HG03571 (cell line): Measurements from ENCODE around the gene IGSF3.
"Not testable (repeated sequence)": the region's sequence is repeated elsewhere in the genome, so short reads cannot be mapped to it uniquely, and the experiment has no call there.

Experiments
- ATAC-seq: cut with Tn5 transposase; IDR thresholded peaks from one replicate; pipeline ENCODE4 v1.9.1; 2021; ENCODE audit not compliant: unreplicated experiment

The IGSF3 gene

GRCh38 chr1:116603646-116604045 lies 63.9 kb downstream of the IGSF3 start:
- not testable (repeated sequence) for ATAC-seq

GRCh38 chr1:116599369-116599768 lies 68.2 kb downstream of the IGSF3 start:
- ATAC-seq: not testable (repeated sequence)

- ATAC-seq: not testable (repeated sequence)
Measured at GRCh38 chr1:116598420-116599036, 69.0 kb downstream of the IGSF3 start.

GRCh38 chr1:116597388-116597787 lies 70.1 kb downstream of the IGSF3 start:
- ATAC-seq: peak; percentile 52

GRCh38 chr1:116596742-116597307 lies 70.7 kb downstream of the IGSF3 start:
- ATAC-seq: not testable (repeated sequence)

- ATAC-seq: not testable (repeated sequence)
Measured at GRCh38 chr1:116595946-116596741, 71.4 kb downstream of the IGSF3 start.

- not testable (repeated sequence) for ATAC-seq
Measured at GRCh38 chr1:116595065-116595840, 72.3 kb downstream of the IGSF3 start.

GRCh38 chr1:116593977-116594376 lies 73.6 kb downstream of the IGSF3 start:
- not testable (repeated sequence) for ATAC-seq

GRCh38 chr1:116593401-116593800 lies 74.1 kb downstream of the IGSF3 start:
- not testable (repeated sequence) for ATAC-seq

GRCh38 chr1:116591951-116592605 lies 75.5 kb downstream of the IGSF3 start:
- ATAC-seq: not testable (repeated sequence)

- not testable (repeated sequence) for ATAC-seq
Measured at GRCh38 chr1:116591006-116591950, 76.3 kb downstream of the IGSF3 start.

- not testable (repeated sequence) for ATAC-seq
Measured at GRCh38 chr1:116590359-116591005, 77.1 kb downstream of the IGSF3 start.

- ATAC-seq: not testable (repeated sequence)
Measured at GRCh38 chr1:116589101-116589735, 78.3 kb downstream of the IGSF3 start.

GRCh38 chr1:116587501-116588227 lies 79.9 kb downstream of the IGSF3 start:
- ATAC-seq: no peak

- ATAC-seq: peak; percentile 66
Measured at GRCh38 chr1:116586741-116587143, 80.8 kb downstream of the IGSF3 start.

- no peak for ATAC-seq
Measured at GRCh38 chr1:116585886-116586285, 81.6 kb downstream of the IGSF3 start.

GRCh38 chr1:116581323-116581885 lies 86.1 kb downstream of the IGSF3 start:
- no peak for ATAC-seq
